HepG2 (cell line): Measurements from ENCODE around the gene FUZ. TPM values are rescaled to one million over a fixed set of nuclear protein-coding genes. Genes with fewer than 3 reads are reported as not detected.

ENCODE experiments used
- DMAP1 ChIP-seq: IDR thresholded peaks from 2 replicates; pipeline ENCODE4 v1.6.1; 2016
- DRAP1 ChIP-seq: IDR thresholded peaks from 2 replicates; pipeline ENCODE4 v1.6.1; 2016; ENCODE audit warnings: missing genetic modification reagents, missing compliant biosample characterization
- DZIP1 ChIP-seq: sonication (generic); formaldehyde crosslinking; IDR thresholded peaks from 2 replicates; pipeline ENCODE4 v1.5.0; 2020; ENCODE audit warnings: mild to moderate bottlenecking, missing genetic modification reagents
- HDAC6 ChIP-seq: fragments of 200-600 bp; sonication (generic); IDR thresholded peaks from 2 replicates; pipeline ENCODE4 v1.7.0; 2017; ENCODE audit warnings: mild to moderate bottlenecking, antibody characterized with exemption, low read length, low read depth
- HNRNPH1 ChIP-seq: fragments of 200-400 bp; formaldehyde crosslinking; optimal IDR thresholded peaks from 2 replicates; pipeline ENCODE3; 2017; ENCODE audit warnings: mild to moderate bottlenecking, low read depth, low read length
- MAFK ChIP-seq, 2 experiments: IDR thresholded peaks in 1 of 2; conservative IDR thresholded peaks in 1 of 2; 2 replicates each; pipeline ENCODE4 v1.6.1; 2011; ENCODE audit warnings: improper control_type of control experiment in 2 of 2, low read length in 2 of 2
- NR3C1 ChIP-seq: sonication (generic); formaldehyde crosslinking; IDR thresholded peaks from 2 replicates; pipeline ENCODE4 v1.4.0; 2020; ENCODE audit warnings: missing genetic modification reagents
- PRDM4 ChIP-seq: sonication (generic); formaldehyde crosslinking; IDR thresholded peaks from 2 replicates; pipeline ENCODE4 v1.9.0; 2021; ENCODE audit warnings: missing genetic modification reagents, borderline replicate concordance
- RAD21 ChIP-seq: fragments of 450-650 bp; formaldehyde crosslinking; IDR thresholded peaks from 2 replicates; pipeline ENCODE4 v1.5.0; 2020; ENCODE audit warnings: mild to moderate bottlenecking
- TAF1 ChIP-seq: sonication (generic); formaldehyde crosslinking; IDR thresholded peaks from 2 replicates; pipeline ENCODE4 v1.4.0; 2020; ENCODE audit warnings: missing genetic modification reagents
- TFDP1 ChIP-seq: IDR thresholded peaks from 2 replicates; pipeline ENCODE4 v1.6.1; 2016; ENCODE audit warnings: missing compliant biosample characterization, missing genetic modification reagents, borderline replicate concordance
- UBTF ChIP-seq: sonication (generic); formaldehyde crosslinking; IDR thresholded peaks from 2 replicates; pipeline ENCODE4 v1.4.0; 2020; ENCODE audit warnings: mild to moderate bottlenecking, missing genetic modification reagents
- ZBTB2 ChIP-seq: sonication (generic); formaldehyde crosslinking; IDR thresholded peaks from 2 replicates; pipeline ENCODE4 v1.8.0; 2022; ENCODE audit warnings: low read depth, missing genetic modification reagents
- ZFP36L1 ChIP-seq: sonication (generic); formaldehyde crosslinking; IDR thresholded peaks from 2 replicates; pipeline ENCODE4 v1.8.0; 2022; ENCODE audit warnings: mild to moderate bottlenecking, missing genetic modification reagents, moderate library complexity
- ZNF350 ChIP-seq: sonication (generic); formaldehyde crosslinking; IDR thresholded peaks from 2 replicates; pipeline ENCODE4 v1.4.0; 2020; ENCODE audit warnings: mild to moderate bottlenecking, low read depth, missing genetic modification reagents, borderline replicate concordance
- ZNF44 ChIP-seq: sonication (generic); formaldehyde crosslinking; IDR thresholded peaks from 2 replicates; pipeline ENCODE4 v1.5.1; 2020; ENCODE audit warnings: mild to moderate bottlenecking, missing genetic modification reagents
- ZNF446 ChIP-seq: sonication (generic); formaldehyde crosslinking; IDR thresholded peaks from 2 replicates; pipeline ENCODE4 v1.5.0; 2020; ENCODE audit warnings: mild to moderate bottlenecking, missing genetic modification reagents
- ZNF557 ChIP-seq: sonication (generic); formaldehyde crosslinking; IDR thresholded peaks from 2 replicates; pipeline ENCODE4 v1.4.0; 2020; ENCODE audit warnings: missing genetic modification reagents
- ZNF761 ChIP-seq: sonication (generic); formaldehyde crosslinking; conservative IDR thresholded peaks from 2 replicates; pipeline ENCODE4 v1.4.0; 2020; ENCODE audit warnings: mild to moderate bottlenecking, missing genetic modification reagents
- ZNF891 ChIP-seq: sonication (generic); formaldehyde crosslinking; IDR thresholded peaks from 2 replicates; pipeline ENCODE4 v1.5.0; 2020; ENCODE audit warnings: mild to moderate bottlenecking, missing genetic modification reagents
- polyA plus RNA-seq, 8 experiments: library from polyadenylated mRNA; depleted of rRNA in 3 of 8; stranded (reverse) in 7 of 8; unstranded in 1 of 8; fragments of >200 nt; fragmentation: Illumina TruSeq in 4 of 8; extraction: Trizol in 4 of 8; gene quantifications; 2 replicates each; pipeline versions ENCODE4 v1.2.1 to v1.2.3, GENCODE V29; 2011 to 2016; ENCODE audit warnings: low read depth in 4 of 8, missing spikeins in 1 of 8, mixed read lengths in 1 of 8; ENCODE audit not compliant: insufficient read depth in 1 of 8
- total RNA-seq, 5 experiments: library from RNA; depleted of rRNA; stranded (reverse); fragments of >200 nt; fragmentation: Illumina TruSeq; extraction: Trizol; gene quantifications; 2 replicates each; pipeline ENCODE4 v1.2.3, GENCODE V29; 2016; ENCODE audit warnings: low read depth in 1 of 5

Gene FUZ
- total and polyA plus RNA-seq, 2 of the 13 experiments (the other 11 are each of a cell fraction or from before 2014, with no cell fraction given) = 0.08 TPM; not detected in 1

- TF ChIP-seq DRAP1 (CRISPR knock-in tag) (peak; percentile 56; the same call in 1 of the 2 replicates), PRDM4 (CRISPR knock-in tag) (no peak), DZIP1 (CRISPR knock-in tag) (no peak), UBTF (CRISPR knock-in tag) (0 out of 2 replicates have a peak, but pooled peaks have one; percentile 25), ZBTB2 (CRISPR knock-in tag) (no peak), HDAC6 (no peak), ZNF891 (CRISPR knock-in tag) (peak; percentile 17; the same call in 1 of the 2 replicates), ZNF446 (CRISPR knock-in tag) (no peak), DMAP1 (CRISPR knock-in tag) (peak; percentile 46; the same call in 1 of the 2 replicates), ZNF557 (peak; percentile 43; the same call in 1 of the 2 replicates), RAD21 (CRISPR knock-in tag) (peak; percentile 26; the same call in 1 of the 2 replicates), TFDP1 (CRISPR knock-in tag) (peak; percentile 66; the same call in 1 of the 2 replicates), ZFP36L1 (no peak), ZNF761 (CRISPR knock-in tag) (no peak), MAFK (conservative IDR thresholded peaks at IDR 0.05 in 1 of 2, IDR thresholded peaks at IDR 0.05 in 1 of 2; ENCODE audit: low read length in 2 of 2) (no peak), NR3C1 (CRISPR knock-in tag) (no peak), ZNF350 (no peak), HNRNPH1 (no peak), TAF1 (CRISPR knock-in tag) (peak; percentile 43; the same call in 1 of the 2 replicates), ZNF44 (no peak)
These were observed 41.4 kb downstream of the FUZ start (continued) for GRCh38 chr19:49771674-49772139.
